Peyer's patch (tissue), 4 donors: ENCODE measurements around the gene EMCN. TPM values are rescaled to one million over a fixed set of nuclear protein-coding genes. Genes with fewer than 3 reads are reported as not detected.

ENCODE experiments used
- DNase-seq, 3 donors: peaks; one replicate each; pipeline ENCODE4 v3.0.0-alpha.2; 2017 to 2019
- H3K27ac ChIP-seq, 4 donors: fragments of 200-600 bp; sonication (generic); one replicate each; pipeline ENCODE4 v1.5.1; 2016 to 2019
- H3K27me3 ChIP-seq, 2 donors: fragments of 200-600 bp; sonication (generic); one replicate each; pipeline ENCODE4 v1.5.1; 2019
- H3K36me3 ChIP-seq, 3 donors: fragments of 200-600 bp; sonication (generic); one replicate each; pipeline ENCODE4 v1.5.1; 2016 to 2019
- H3K4me1 ChIP-seq, 4 donors: fragments of 200-600 bp; sonication (generic); one replicate each; pipeline ENCODE4 v1.5.1; 2016 to 2019
- H3K4me3 ChIP-seq, 4 donors: fragments of 200-600 bp; sonication (generic); 1 replicate in 3 of 4; 2 replicates in 1 of 4; pipeline ENCODE4 v1.5.1; 2016 to 2019; ENCODE audit warnings: mild to moderate bottlenecking in 1 of 4
- H3K9me3 ChIP-seq, 4 donors: fragments of 200-600 bp; sonication (generic); one replicate each; pipeline ENCODE4 v1.5.1; 2016 to 2019; ENCODE audit warnings: mild to moderate bottlenecking in 1 of 4
- POLR2A ChIP-seq, 2 donors: fragments of 450-650 bp; IDR thresholded peaks; one replicate each; pipeline ENCODE4 v1.5.1; 2017; ENCODE audit warnings: antibody characterized with exemption in 2 of 2, mild to moderate bottlenecking in 2 of 2, moderate library complexity in 2 of 2
- total RNA-seq, 4 donors: library from RNA; depleted of rRNA; stranded (reverse); fragments of >200 nt; gene quantifications; one replicate each; pipeline ENCODE4 v1.1.0, GENCODE V29; 2016
- TF ChIP-seq, protein P1 (sequence below), 6 experiments: fragments of 450-650 bp in 4 of 6; fragments of 200-600 bp in 2 of 6; sonication (generic) in 1 of 6; IDR thresholded peaks; one replicate each; pipeline ENCODE4 v1.5.1; 2017 to 2019; ENCODE audit warnings: antibody characterized with exemption in 6 of 6, mild to moderate bottlenecking in 3 of 6, moderate library complexity in 1 of 6

EMCN gene
- total RNA-seq, 4 donors from 2014 or later: 1.2 to 42.1 (median 3.8) TPM

DNA sequence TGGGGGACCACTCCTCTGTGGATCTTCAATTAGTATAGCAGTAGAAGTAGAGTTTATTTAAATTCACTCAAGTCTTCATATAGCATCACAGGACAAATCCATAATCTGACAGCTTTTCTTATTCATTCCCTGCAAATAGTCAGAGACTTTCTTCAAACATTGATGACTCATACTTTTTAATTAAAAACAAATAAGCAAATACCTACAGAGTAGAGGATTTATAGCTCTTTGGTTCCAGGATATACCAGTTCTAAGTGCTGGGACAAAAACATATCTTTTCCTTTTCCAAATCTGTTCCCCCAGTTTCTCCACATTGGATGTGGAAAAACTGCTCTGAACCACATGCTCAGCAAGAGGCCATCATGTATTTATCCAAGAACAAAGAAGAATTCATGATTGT is 24.1 kb downstream of the EMCN start:
- Histone ChIP-seq H3K4me3 (no peak overlapping the region), H3K9me3 (no peaks in the 10 kb centered on the region), H3K27me3 (no peaks in the 10 kb centered on the region), H3K4me1 (no peaks in the 10 kb centered on the region), H3K36me3 (no peaks in the 10 kb centered on the region), H3K27ac (no peak overlapping the region)
- TF ChIP-seq, protein P1, sequence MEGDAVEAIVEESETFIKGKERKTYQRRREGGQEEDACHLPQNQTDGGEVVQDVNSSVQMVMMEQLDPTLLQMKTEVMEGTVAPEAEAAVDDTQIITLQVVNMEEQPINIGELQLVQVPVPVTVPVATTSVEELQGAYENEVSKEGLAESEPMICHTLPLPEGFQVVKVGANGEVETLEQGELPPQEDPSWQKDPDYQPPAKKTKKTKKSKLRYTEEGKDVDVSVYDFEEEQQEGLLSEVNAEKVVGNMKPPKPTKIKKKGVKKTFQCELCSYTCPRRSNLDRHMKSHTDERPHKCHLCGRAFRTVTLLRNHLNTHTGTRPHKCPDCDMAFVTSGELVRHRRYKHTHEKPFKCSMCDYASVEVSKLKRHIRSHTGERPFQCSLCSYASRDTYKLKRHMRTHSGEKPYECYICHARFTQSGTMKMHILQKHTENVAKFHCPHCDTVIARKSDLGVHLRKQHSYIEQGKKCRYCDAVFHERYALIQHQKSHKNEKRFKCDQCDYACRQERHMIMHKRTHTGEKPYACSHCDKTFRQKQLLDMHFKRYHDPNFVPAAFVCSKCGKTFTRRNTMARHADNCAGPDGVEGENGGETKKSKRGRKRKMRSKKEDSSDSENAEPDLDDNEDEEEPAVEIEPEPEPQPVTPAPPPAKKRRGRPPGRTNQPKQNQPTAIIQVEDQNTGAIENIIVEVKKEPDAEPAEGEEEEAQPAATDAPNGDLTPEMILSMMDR (IDR thresholded peaks at IDR 0.05): no peak
- no peak for TF ChIP-seq POLR2A (IDR thresholded peaks at IDR 0.05)
- DNase-seq: no peak

DNA sequence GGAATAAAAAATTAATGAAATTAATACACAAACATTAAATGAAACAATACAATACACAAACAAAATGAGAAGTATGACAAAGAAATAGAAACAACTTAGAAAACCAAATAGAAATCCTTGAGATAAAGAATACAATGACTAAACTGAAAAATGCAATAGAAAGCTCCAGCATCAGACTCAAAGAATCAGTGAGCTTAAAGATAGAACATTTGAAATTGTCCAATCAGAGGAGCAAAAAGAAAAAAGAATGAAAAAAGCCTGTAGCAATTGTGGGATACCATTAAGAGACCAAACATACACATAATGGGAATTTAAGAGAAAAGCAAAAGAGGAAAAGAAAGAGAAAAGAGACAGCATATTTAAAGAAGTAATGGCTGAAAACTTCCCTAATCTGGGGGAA is 25.7 kb downstream of the EMCN start:
- TF ChIP-seq, protein P1 (IDR thresholded peaks at IDR 0.05): no peak
- no peak for TF ChIP-seq POLR2A (IDR thresholded peaks at IDR 0.05)

DNA sequence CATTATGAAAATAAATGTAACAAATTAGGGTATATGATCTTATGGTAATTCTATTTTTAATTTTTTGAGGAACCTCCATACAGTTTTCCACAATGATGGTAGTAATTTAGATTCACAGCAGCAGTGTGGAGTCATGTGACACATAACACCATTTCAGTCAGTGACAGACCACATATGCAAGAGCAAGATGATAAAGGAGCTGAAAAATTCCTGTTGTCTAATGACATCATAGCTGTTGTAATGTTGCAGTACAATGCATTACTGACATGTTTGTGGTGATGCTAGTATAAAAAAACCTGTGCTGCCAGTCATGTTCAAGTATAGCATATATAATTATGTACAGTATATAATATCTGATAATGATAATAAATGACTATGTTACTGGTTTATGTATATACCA is 28.5 kb downstream of the EMCN start:
- Histone ChIP-seq H3K27me3 (no peaks in the 10 kb centered on the region), H3K9me3 (no peaks in the 10 kb centered on the region), H3K36me3 (no peaks in the 10 kb centered on the region), H3K4me1 (no peaks in the 10 kb centered on the region), H3K4me3 (no peak overlapping the region), H3K27ac (no peak overlapping the region)
- TF ChIP-seq, protein P1 (IDR thresholded peaks at IDR 0.05): no peak
- no peak for TF ChIP-seq POLR2A (IDR thresholded peaks at IDR 0.05)
- DNase-seq: no peak

More for the DNA sequence above, 25.7 kb downstream of the EMCN start:
- H3K4me3 ChIP-seq: no peak overlapping the region
- no peaks in the 10 kb centered on the region for H3K4me1 ChIP-seq
- no peak for DNase-seq
- no peaks in the 10 kb centered on the region for H3K36me3 ChIP-seq
- no peaks in the 10 kb centered on the region for H3K9me3 ChIP-seq
- H3K27me3 ChIP-seq: no peaks in the 10 kb centered on the region
- no peak overlapping the region for H3K27ac ChIP-seq

DNA sequence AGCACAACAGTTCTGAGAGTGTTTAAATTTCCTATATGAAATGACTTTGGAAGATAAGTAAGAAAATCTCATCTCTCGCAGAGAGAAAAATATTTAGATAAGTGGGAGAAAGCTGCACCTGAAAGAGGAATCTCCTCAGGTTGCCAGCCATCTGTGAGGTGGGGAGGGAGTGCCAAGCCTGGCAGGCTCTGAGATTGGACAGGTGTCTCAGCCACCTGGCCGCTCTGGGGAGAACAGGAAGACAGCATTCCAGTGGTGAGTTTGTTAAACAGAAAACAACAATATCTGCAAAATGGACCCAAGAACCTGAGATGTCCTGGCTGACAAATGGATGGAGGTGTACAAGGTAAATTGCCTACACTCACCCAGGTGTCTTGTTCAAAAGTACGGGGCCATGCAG is 31.3 kb downstream of the EMCN start:
- no peaks in the 10 kb centered on the region for H3K4me1 ChIP-seq
- H3K9me3 ChIP-seq: no peaks in the 10 kb centered on the region
- H3K27me3 ChIP-seq: no peaks in the 10 kb centered on the region
- TF ChIP-seq, protein P1 (IDR thresholded peaks at IDR 0.05): no peak
- no peak for TF ChIP-seq POLR2A (IDR thresholded peaks at IDR 0.05)
- no peak overlapping the region for H3K27ac ChIP-seq
- no peaks in the 10 kb centered on the region for H3K36me3 ChIP-seq
- DNase-seq: no peak
- H3K4me3 ChIP-seq: no peak overlapping the region

DNA sequence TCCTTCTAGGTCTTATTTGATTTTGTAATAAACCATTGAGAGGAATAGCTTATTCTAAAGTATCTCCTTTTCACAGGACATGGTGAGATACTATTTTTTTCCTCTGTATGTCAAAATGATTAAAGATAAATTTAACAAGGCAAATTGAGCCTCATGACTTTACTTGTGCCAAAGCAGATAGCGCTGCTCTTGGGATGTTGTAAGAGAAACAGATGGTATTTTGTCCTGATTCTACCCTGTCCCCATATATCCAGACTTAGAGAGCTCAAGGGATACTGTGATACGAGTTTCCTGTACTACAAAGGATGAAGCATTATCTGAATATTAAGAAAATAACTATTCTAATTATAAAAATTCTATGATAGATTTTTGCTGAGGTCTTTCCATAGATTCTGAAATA is 34.0 kb downstream of the EMCN start:
- TF ChIP-seq, protein P1 (IDR thresholded peaks at IDR 0.05): no peak
- no peak for TF ChIP-seq POLR2A (IDR thresholded peaks at IDR 0.05)
- H3K4me1 ChIP-seq: no peaks in the 10 kb centered on the region
- no peak for DNase-seq
- no peak overlapping the region for H3K27ac ChIP-seq
- H3K9me3 ChIP-seq: no peaks in the 10 kb centered on the region
- H3K36me3 ChIP-seq: no peaks in the 10 kb centered on the region
- H3K27me3 ChIP-seq: no peaks in the 10 kb centered on the region
- no peak overlapping the region for H3K4me3 ChIP-seq

DNA sequence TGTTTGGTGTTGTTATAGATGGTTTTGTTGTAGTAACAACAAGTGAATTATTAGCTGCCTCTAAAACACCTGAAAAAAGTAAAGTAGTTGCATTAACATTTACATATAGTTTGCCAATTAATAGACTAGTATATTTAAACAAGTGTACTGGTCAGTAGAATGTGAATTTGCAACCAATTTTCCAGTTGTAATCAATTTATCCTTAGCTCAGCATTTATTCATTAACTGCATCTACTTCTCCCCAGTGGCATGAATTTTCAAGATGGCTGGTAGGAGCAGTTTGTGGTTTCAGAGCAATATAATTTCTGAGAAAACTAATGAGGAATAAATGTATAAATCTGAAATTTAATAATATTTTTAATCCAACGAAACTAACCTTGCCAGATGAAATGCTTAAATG is 37.9 kb downstream of the EMCN start:
- TF ChIP-seq POLR2A (IDR thresholded peaks at IDR 0.05): no peak
- TF ChIP-seq, protein P1 (IDR thresholded peaks at IDR 0.05): no peak
- no peak overlapping the region for H3K4me3 ChIP-seq
- H3K27me3 ChIP-seq: no peaks in the 10 kb centered on the region
- no peak overlapping the region for H3K27ac ChIP-seq
- DNase-seq: no peak
- H3K36me3 ChIP-seq: no peaks in the 10 kb centered on the region
- no peaks in the 10 kb centered on the region for H3K9me3 ChIP-seq
- H3K4me1 ChIP-seq: no peaks in the 10 kb centered on the region
